Stimulated activated CD8-positive, alpha-beta memory T cell treated with anti-CD3 and anti-CD28 coated beads, Interleukin-15, amount 100 ng/mL, for 1 hour (primary cell): Measurements from ENCODE around the gene SLC26A1.

Source experiments
- DNase-seq: peaks from one replicate; pipeline ENCODE4 v3.0.0-alpha.2; 2020; ENCODE audit warnings: low read depth

The SLC26A1 gene

DNA sequence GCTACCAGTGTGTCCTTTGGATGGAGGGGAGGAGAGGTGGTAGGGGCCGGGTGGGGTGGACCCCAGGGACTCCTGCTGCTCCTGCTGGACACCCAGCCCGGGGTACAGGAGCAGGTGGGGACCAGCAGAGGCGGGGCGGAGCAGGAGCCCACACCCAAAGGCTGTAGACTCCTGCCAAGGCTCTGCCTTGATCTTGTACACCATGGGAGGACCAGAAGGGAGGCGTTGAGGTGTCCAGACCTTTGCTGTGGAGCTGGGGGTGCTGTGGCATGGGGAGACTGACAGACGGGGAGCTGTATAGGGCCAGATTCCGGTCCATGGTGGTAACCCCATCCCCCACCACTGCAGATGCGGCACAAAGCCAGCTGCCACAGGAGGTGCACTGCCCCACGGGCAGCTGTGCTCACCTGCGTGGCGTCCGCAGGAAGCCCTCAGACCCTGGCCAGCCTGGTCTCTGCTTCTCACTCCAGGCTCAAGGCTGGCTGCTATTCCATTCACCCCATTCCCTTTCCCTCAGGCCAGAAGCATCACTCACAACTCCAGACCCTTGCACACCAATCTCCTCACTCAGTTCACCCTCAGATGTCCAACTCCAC lies 5.0 kb upstream of the SLC26A1 start:
- no peak for DNase-seq

DNA sequence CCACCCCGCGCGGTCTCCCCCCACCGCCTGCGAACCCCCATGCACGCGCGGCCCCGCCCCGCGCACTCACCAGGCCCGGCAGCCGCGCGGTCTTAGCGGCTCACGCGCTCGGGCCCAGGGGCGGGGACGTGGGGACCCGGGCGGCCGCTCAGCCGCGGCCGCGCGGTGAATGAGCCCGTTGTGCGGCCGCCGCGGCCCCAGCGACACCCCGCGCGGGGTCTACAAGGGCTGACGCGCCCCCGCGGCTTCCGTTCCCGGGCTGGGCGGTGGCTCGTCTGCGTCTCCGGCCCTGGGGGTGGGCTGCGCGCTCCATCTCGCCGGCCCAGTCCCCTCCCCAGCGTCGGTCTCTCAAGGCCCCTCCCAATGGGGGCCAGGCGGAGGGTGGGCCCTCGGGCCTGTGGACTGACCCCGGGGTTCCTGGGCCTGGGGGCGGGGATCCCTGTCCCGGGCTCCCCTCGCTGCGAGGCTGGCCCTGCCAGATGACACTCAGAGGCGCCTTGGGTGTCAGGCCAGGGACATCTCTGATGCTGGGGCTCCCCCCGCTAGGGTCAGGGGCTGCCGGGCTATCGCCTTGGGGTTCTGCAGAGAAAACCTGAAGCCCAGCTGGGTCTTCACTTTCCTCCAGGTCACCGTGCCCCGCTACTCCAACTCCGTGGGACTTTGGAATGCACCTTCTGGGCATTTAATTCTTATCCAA lies 4.3 kb upstream of the SLC26A1 start:
- DNase-seq: no peak

DNA sequence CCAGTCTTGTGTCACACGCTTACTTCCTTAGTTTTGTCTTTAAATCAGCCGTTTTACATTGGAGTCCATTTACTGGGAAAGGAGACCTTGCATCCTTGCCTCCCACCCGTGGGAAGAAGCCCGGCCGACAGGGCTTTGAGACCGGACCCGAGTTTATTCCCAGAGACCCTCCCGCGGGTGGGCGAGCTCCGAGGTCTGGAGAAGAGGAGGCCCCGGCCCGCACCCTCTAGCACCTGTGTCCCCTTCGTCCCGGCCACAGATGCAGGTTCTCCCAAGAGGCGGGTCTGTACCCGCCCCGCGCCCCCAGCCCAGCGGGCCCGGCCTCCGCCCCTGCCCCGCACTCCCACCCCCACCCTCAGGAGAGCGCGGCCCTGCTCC lies 3.8 kb upstream of the SLC26A1 start:
- no peak for DNase-seq

DNA sequence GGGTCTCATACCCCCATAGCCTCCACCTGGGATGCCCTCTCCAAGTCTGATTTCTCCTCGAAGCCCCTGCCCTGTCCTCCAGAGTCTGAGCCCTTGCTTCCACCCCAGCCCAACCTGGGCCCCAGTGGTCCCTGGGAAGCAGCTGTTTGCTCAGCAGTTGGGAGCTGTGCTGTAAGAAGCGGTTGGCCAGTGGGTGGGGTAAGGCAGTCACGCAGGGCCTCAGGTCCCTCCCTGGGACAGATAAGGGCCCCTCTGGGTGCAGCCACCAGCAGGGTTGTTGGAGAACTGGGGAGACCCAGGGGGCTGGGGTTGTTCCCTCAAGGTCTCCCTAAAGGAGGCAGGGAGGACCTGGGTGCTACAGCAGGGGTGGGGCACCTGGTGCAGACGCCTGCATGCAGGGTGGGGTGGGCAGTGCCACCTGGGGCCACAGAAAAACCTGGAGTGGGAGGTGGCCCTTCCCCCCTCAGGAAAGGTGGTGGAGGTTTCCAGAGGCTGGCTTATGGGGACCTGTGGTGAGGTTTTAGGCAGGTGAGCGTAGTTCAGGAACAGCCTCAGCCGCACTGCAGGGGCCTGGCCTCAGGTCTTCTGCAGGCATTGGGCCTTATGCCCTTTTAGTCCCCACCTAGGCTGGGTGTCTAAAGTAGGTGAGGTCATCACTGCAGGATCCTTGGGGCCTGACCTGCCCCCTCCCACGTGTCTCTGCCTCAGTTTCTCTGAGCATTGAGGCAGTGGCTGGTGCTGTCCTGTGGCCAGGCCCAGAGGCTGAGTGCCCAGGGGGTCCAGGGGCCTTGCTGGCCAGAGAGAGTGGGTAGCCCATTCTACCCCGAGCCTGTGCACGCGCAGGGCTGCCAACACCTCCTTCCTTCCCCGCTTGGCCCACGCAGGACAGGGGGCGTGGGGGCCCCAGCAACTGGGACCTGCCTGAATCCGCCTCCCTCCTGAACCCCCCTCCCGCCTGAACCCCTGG lies 3.1 kb upstream of the SLC26A1 start:
- DNase-seq: no peak

DNA sequence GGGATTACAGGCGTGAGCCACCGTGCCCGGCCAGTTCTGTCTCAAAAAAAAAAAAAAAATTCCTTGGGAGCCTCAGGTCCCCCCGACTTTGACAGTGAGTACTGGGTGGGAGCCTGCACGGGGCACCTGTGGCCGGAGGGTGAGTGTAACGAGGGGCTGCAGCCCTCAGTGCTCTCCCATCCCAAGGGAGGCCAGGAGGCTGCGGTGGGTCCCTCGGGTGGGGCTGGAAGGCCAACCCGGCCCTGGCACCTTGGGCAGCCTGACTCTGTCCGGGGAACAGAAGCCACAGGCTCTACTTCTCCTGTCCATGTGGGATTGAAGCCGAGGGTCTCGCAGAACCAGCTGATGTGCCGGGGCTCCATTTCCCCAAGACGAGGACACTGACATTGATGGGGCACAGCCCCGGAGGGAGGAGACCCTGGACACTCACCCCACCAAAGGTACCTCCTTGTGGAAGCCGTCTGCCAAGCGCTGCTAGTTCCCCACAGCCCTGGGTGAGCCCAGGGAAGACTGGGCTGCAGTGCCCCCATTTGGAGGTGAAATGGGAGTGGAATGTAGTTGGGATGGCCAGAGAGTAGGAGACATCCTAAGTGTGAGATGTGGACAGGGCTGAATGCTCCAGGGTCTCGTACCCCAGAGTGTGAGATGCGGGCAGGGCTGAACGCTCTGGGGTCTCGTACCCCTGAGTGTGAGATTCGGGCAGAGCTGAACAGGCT lies 2.3 kb upstream of the SLC26A1 start:
- no peak for DNase-seq

DNA sequence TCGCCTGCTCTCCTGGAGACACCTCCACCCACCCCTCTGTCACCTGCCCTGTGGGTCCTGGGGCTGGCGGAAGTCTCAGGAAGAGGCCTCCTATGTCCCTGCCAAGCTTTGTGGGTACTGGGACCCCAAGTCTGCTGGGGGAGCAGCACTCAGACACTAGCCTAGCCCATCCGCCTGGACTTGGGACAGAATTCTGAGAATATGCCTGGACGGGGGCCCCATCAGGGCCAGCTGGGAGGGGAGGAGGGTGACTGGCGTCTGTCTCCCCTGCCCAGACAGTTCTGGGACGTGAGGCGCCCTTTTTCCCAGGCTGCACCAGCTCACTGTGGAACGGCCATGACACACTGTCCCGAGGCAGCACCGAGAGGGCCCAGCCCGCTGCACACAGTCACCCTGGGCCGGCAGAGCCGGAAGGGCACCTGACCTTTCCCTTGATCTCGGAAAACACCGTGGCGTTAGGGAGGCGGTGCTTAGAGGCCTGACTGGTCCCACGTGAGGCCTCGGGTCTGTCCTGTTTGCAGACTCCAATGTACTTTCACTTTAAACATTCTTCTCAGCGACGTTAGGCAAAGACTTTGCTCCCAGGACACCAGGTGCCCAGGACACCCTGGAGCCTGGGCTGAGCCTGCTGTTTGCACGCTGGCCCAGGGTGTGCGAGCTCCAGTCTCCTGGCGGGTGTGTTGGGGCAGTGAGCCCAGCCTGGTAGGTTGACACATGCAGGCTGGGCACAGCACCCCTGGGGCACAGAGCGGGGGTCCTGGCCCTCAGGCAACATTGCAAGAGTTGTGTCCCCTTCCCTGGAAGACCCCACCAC lies 700 bp downstream of the SLC26A1 start:
- no peak for DNase-seq

DNA sequence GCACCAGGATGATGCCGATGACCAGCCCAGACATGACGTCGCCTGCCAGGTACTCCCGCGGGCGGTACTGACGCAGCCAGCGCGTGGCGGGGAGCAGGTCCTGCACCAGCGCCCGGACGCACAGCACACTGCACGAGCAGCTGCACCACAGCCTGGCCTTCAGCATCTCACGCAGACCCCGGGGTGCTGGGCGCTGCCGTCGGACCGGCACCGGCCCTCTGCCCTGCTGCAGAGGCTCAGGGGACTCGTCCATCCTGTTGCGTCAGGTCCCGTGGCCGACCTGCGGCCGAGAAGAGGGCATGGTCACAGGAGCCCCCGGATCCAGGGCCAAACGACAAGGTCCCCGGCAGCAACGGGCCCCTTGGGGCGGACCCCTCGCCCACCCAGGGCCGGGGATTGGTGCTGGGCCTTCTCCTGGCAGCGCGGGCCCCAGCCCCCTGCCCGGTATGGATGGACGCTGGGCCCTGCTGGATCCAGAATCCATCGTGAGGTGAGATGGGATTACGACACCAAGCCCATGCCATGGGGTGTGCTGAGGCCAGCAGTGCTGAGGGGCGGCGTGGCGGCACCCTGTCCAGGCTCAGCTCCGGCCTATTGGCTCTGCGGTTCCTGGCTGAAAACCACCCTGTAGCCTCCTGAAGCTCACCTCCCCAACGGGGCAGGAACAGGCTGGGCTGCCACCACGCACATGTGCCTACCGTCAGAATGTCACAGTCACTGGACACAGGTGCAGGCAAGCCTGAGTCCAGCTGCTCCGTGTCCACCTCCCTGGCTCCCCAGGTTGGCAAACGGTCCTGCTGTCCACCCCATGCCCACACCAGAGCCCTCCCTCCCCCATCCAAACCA lies 1.5 kb downstream of the SLC26A1 start:
- no peak for DNase-seq

DNA sequence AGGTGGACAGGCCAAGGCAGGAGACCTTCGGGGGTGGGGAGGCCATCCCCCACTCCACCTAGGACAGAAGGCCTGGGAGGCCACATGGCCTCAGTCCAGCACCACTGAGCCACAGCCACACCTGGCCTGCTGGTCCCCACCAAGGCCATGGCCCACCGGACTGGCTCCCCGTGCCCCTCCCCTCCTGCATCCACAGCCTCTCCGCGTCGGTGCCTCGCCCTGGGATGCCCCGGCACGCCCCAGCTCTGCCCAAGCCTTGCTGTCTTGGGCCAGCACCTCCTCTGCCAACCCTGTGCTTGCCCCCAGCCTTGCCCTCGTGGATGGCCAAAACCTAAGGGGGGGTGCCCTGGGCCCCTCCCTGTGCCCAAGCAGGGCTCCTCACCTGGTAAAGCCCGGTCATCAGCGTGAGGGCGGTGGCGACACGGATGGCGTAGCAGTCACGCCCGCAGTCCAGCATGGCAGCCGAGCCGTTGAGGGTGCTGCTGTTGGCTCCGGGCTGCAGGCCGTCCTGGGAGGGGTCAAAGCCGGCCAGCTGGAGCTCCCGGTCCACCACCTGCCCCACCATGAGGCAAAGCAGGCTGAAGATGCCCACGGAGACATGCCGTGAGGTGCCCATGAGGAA lies 2.3 kb downstream of the SLC26A1 start:
- DNase-seq: no peak

DNA sequence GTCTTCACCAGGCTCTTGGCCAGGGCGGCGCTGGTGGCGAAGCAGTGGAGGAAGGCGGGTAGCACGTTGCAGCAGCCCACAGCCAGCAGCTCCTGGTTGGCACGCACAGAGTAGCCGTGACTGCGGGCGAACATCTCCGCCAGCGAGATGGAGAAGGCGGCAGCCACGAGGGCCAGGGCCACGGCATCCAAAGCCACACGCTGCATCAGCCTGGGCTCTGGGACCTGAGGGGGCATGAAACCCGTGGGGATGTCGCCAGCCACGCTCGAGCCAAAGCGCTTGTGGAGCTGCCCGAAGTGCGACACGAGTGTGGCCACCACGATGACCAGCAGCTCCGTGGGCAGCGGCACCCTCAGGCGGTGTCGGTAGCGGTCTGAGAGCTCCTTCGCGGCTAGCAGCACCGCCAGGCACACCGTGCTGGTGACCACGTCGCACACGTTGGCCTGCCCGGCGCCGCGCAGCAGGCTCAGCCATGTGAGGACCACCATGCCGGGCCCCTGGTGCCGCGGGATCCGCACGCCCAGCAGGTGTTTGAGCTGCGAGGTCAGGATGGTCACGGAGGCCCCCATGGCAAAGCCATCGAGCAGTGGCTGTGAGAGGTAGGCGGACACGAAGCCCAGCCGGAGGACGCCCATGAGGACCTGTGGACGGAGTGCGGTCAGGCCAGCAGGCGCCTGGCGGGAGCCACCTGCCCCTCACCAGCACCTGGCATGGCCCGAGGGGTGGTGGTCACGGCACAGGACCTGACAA lies 3.3 kb downstream of the SLC26A1 start:
- DNase-seq: no peak

DNA sequence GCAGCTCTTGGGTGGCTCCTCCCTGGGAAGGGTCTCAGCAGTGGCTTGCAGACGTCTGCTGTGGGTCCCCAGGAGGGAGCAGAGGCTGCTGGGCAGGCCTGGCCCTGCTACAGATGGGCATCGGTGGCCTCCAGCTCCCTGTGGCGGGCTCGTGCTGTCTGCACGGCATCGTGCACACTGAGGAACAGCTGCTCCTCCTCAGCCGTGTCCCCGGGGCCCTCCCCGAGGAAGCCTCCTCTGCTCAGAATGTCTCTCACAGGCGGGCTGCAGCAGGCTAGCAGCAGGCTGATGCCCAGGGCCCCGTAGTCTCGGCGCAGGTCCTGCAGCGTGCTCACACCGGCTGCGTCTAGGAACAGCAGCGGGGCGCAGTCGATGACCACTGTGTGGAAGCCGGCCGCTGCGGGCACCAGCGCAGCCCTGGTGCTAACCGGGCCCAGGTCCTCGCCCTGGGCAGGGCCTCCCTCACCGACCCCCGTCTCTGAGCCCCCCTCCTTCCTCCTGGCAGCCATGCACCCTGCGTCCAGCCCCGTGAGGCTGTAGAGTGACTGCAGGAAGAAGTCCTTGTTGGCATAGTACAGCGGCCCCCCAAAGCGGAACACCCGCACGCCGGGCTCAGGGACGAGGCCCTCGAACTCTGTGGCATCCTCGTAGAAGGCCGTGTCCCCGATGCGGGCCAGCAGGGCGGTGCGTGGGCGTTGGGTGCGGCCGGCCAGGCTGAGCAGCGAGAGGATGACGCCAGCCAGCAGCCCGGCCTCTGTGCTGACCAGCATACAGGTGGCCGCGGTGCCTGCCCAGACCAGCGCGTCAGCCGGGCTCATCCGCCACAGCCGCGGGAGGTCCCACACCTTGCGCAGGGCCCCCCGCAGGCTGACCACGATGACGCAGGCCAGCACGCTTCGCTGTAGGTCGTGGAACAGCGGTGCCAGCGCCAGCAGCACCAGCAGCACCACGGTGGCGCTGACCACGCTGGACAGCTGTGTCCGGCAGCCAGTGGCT lies 4.2 kb downstream of the SLC26A1 start:
- DNase-seq: no peak

DNA sequence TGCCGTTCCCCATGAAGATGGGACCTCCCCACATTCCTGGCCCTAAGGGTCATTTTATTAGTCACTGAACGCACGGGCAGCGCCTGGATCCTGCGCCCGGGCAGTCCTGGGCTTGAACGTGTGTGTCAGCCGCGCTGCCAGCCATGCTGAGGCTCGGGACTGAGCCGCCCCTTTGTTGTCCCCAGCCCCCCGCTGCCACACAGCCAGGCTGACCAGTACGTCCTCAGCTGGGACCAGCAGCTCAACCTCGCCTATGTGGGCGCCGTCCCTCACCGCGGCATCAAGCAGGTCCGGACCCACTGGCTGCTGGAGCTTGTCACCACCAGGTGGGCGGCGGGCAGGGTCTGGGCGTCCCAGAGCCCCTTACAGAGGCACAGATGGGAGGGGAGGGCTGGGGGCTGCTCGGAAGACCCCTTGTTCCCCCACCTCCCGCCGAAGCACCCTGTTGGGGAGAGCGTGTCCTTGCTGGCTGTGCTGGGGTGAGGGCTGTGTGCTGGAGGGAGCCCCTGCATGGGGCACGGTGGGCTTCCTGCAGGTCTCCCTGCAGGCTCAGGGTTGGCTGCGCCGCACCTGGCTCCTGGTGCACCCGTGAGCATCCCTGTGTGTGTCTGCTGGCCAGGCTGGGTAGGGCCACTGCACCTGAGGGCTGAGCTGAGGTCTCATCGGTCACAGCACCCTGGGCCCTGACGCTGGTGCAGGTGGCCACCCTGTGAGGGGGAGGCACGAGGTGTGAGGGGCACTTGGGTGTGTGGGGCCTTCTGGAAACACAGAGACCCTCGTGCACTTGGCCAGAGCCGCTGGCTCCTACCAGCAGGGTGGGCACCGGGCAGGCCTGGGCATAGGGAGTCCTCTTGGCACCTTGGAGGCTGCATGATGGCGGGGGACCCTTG lies 5.3 kb downstream of the SLC26A1 start:
- no peak for DNase-seq

DNA sequence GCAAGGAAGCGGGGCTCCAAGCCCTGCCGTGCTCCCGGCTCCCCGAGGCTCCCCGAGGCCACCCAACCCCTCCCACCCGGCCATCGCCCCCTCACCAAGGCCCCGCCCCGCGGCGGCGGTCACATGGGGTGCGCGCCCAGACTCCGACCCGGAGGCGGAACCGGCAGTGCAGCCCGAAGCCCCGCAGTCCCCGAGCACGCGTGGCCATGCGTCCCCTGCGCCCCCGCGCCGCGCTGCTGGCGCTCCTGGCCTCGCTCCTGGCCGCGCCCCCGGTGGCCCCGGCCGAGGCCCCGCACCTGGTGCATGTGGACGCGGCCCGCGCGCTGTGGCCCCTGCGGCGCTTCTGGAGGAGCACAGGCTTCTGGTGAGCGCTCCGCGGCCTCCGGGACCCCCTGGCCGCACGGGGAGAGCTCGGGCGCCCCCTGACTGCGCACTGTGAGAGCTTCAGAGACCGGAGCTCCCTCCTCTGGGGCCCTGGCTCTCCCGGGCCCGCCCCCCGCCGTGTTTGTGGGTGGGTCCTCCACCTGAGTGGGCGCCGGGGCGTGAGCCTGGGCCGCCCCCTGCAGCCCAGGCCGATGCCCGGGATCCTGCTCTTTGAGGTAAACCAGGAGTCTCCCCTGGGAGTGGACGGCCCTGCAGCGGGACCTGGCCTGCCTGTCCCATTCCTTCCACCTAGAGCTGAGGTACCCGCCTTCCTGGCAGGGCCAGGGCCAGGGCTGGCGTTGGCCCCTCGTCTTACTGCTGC lies 6.2 kb downstream of the SLC26A1 start, which contains the start of gene IDUA:
TSS of gene IDUA (plus strand) at position 166 of the 745 bp plus-strand sequence. CDS start at position 207, 41 bp downstream.
- DNase-seq: peak; percentile 80

DNA sequence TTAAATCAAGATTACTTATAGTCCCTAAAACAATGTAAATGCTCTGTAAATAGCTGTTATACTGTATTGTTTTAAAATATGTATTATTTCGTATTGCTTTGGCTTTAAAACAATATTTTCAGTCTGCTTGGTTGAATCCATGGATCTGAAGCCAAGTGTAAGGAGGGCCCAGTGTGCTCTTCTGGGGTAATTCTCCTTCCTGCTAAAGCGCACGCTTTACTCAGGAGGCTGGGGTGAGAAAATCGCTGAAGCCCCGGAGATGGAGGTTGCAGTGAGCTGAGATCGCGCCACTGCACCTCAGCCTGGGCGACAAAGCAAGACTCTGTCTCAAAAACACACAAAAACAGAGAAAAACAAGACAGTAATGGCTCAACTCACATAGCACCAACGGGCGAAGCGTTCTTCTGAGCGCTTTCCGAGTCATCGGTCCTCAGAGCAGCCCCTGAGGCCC lies 6.8 kb downstream of the SLC26A1 start:
- DNase-seq: no peak

DNA sequence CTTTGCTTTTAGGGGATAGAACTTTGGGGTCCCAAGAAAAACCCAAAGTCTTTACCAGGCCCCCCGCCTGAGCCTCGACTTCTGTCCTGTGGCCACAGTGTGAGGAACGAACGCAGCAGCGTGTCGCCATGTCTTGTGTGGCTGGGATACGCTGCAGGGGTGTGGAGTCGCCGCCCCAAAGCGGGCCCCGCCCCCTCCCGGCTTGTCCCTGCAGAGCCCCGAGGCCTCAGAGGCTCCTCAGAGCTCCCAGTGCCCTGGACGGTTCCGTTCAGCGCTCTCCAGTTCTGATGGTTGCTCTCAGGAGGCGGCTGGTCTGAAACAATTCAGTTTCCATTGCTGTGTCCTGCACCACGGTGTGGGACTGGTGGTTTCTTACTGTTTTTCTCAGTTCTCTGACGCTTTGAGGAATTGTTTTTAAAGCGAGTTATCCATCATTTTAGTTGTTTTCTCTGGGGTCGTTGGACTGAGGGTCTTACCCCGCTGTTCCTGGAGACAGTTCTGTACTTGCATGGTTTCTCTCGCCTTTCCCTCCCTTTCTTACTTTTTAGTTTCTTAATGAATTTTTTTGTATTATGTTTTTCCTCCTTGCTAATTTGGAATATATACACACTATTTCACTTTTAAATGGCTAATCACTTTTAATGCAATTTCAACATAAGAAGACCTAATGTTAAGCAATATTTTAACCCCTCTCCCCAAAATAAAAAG lies 7.9 kb downstream of the SLC26A1 start:
- DNase-seq: peak; percentile 41

DNA sequence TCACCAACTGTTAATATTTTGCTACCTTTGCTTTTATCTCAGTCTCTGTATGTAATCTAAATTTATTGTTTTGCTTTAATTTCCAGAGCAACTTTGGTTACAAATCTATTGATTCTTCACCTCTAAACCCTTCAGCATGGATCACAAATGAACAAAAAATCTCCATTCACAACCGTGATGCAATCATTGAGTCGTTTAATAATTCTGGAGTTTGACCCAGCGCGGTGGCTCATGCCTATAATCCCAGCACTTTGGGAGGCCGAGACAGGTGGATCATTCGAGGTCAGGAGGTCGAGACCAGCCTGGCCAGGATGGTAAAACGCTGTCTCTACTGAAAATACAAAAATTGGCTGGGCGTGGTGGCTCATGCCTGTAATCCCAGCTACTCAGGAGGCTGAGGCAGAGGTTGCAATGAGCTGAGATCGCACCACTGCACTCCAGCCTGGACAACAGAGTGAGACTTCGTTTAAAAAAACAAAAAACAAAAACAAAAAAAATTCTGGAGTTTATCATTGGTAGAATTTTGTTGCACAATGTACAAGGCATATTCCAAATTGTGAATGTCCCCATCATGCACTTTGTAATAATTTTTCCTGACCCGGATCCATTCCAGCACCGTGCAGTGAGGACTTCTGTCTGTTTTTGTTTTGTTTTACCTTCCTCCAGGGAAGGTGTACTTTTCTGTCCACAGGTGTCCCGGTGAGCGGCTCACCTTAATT lies 8.7 kb downstream of the SLC26A1 start:
- no peak for DNase-seq
